Gastrocnemius medialis (tissue), 4 donors: ENCODE measurements around the gene OSBPL10. TPM values are rescaled to one million over a fixed set of nuclear protein-coding genes. Genes with fewer than 3 reads are reported as not detected.

Source experiments
- ATAC-seq, 2 donors: fragments of 150-250 bp; one replicate each; pipeline ENCODE4 v1.9.1; 2016
- DNase-seq, 2 donors: peaks; one replicate each; pipeline ENCODE4 v3.0.0-alpha.2; 2019
- H3K27ac ChIP-seq, 4 donors: fragments of 200-600 bp; sonication (generic); 1 replicate in 1 of 4; 2 replicates in 3 of 4; pipeline ENCODE4 v1.5.1; 2016 to 2018; ENCODE audit warnings: mild to moderate bottlenecking in 2 of 4, moderate library complexity in 1 of 4
- H3K27me3 ChIP-seq, 3 donors: fragments of 200-600 bp; sonication (generic) in 2 of 3; 1 replicate in 1 of 3; 2 replicates in 2 of 3; pipeline versions ENCODE4 v1.5.1 to v1.6.0; 2016 to 2019; ENCODE audit warnings: mild to moderate bottlenecking in 1 of 3, moderate library complexity in 1 of 3
- H3K36me3 ChIP-seq, 2 donors: fragments of 200-600 bp; sonication (generic) in 1 of 2; one replicate each; pipeline ENCODE4 v1.5.1; 2017 to 2018
- H3K4me1 ChIP-seq, 2 donors: fragments of 200-600 bp; sonication (generic) in 1 of 2; one replicate each; pipeline ENCODE4 v1.5.1; 2016 to 2017; ENCODE audit warnings: mild to moderate bottlenecking in 2 of 2
- H3K4me3 ChIP-seq, 4 donors: fragments of 200-600 bp; sonication (generic) in 3 of 4; 1 replicate in 1 of 4; 2 replicates in 3 of 4; pipeline ENCODE4 v1.5.1; 2016 to 2019; ENCODE audit warnings: mild to moderate bottlenecking in 2 of 4
- H3K9me3 ChIP-seq, 3 donors: fragments of 200-600 bp; sonication (generic) in 2 of 3; 1 replicate in 1 of 3; 2 replicates in 2 of 3; pipeline ENCODE4 v1.5.1; 2016 to 2019
- CTCF ChIP-seq, 5 experiments: fragments of 450-650 bp in 3 of 5; fragments of 200-600 bp in 2 of 5; sonication (generic) in 2 of 5; IDR thresholded peaks in 4 of 5; conservative IDR thresholded peaks in 1 of 5; 1 replicate in 4 of 5; 2 replicates in 1 of 5; pipeline ENCODE4 v1.5.1; 2016 to 2019; ENCODE audit warnings: antibody characterized with exemption in 5 of 5, mild to moderate bottlenecking in 3 of 5, moderate library complexity in 3 of 5
- POLR2A ChIP-seq, 2 donors: fragments of 450-650 bp; IDR thresholded peaks; one replicate each; pipeline ENCODE4 v1.6.1; 2017; ENCODE audit warnings: antibody characterized with exemption in 2 of 2, mild to moderate bottlenecking in 2 of 2, moderate library complexity in 2 of 2
- in situ Hi-C, 4 donors: fragments of 200-750 bp; cut with MboI; loops; one replicate each; pipeline versions ENCODE4 v1.15.0 to v1.8.0; 2017; ENCODE audit warnings: low sequenced_read_pairs in 4 of 4
- intact Hi-C: fragments of 100-400 bp; cut with DNase I; formaldehyde crosslinking; loops from one replicate; pipeline ENCODE4 v1.15.1; 2023; ENCODE audit warnings: low total_unique reads
- total RNA-seq, 4 donors: library from RNA; depleted of rRNA; stranded (reverse); fragments of >200 nt; gene quantifications; one replicate each; pipeline versions ENCODE4 v1.1.0 to v1.2.3, GENCODE V29; 2016

OSBPL10 gene
- total RNA-seq, 4 donors from 2014 or later, result 1.4 to 7.0 (median 3.8) TPM

- DNase-seq (no peak), ATAC-seq (no peak)
- intact Hi-C loops, result no loop called here
- no peaks in the 10 kb centered on the region for H3K27me3 ChIP-seq
- H3K4me1 ChIP-seq, result peaks cover 26 to 29% of the 10 kb centered on the region in 2 donors
- no peak overlapping the region for H3K4me3 ChIP-seq
- TF ChIP-seq POLR2A (IDR thresholded peaks at IDR 0.05), result no peak
- TF ChIP-seq CTCF (IDR thresholded peaks at IDR 0.05 in 4 of 5, conservative IDR thresholded peaks at IDR 0.05 in 1 of 5), result no peak
- in situ Hi-C loops, result no loop called here
- no peaks in the 10 kb centered on the region for H3K9me3 ChIP-seq
- H3K27ac ChIP-seq, result peak overlapping the region in 1 of 4 donors; percentile 28
- peaks cover 0 to 15% of the 10 kb centered on the region in 2 donors for H3K36me3 ChIP-seq
Measured at GRCh38 chr3:31615071-31615875, 365.8 kb downstream of the OSBPL10 start.

- Histone ChIP-seq H3K36me3 (peaks cover 0 to 9% of the 10 kb centered on the region in 2 donors), H3K4me3 (no peak overlapping the region), H3K27me3 (no peaks in the 10 kb centered on the region), H3K9me3 (no peaks in the 10 kb centered on the region), H3K27ac (no peak overlapping the region), H3K4me1 (peaks cover 26 to 36% of the 10 kb centered on the region in 2 donors)
- no peak for DNase-seq
- intact Hi-C loops, result no loop called here
- in situ Hi-C loops, result no loop called here
- TF ChIP-seq POLR2A (IDR thresholded peaks at IDR 0.05) (no peak), CTCF (IDR thresholded peaks at IDR 0.05 in 4 of 5, conservative IDR thresholded peaks at IDR 0.05 in 1 of 5) (no peak)
- ATAC-seq, result no peak
Measured at GRCh38 chr3:31614162-31614921, 366.7 kb downstream of the OSBPL10 start.

- in situ Hi-C loops (no loop called here), intact Hi-C loops (no loop called here)
- H3K4me3 ChIP-seq, result no peak overlapping the region
- ATAC-seq, result no peak
- TF ChIP-seq POLR2A (IDR thresholded peaks at IDR 0.05), result no peak
- no peak for TF ChIP-seq CTCF (IDR thresholded peaks at IDR 0.05 in 4 of 5, conservative IDR thresholded peaks at IDR 0.05 in 1 of 5)
- peaks cover 26 to 36% of the 10 kb centered on the region in 2 donors for H3K4me1 ChIP-seq
- H3K27me3 ChIP-seq, result no peaks in the 10 kb centered on the region
- H3K9me3 ChIP-seq, result no peaks in the 10 kb centered on the region
- no peak for DNase-seq
- H3K27ac ChIP-seq, result peak overlapping the region in 1 of 4 donors; percentile 4
- H3K36me3 ChIP-seq, result peaks cover 0 to 2% of the 10 kb centered on the region in 2 donors
Measured at GRCh38 chr3:31613654-31614053, 367.4 kb downstream of the OSBPL10 start.

GRCh38 chr3:31613177-31613576, 367.9 kb downstream of the OSBPL10 start:
- no peak overlapping the region for H3K4me3 ChIP-seq
- TF ChIP-seq CTCF (IDR thresholded peaks at IDR 0.05 in 4 of 5, conservative IDR thresholded peaks at IDR 0.05 in 1 of 5) (no peak), POLR2A (IDR thresholded peaks at IDR 0.05) (no peak)
- H3K9me3 ChIP-seq, result no peaks in the 10 kb centered on the region
- DNase-seq (no peak), ATAC-seq (no peak)
- in situ Hi-C loops, result no loop called here
- intact Hi-C loops, result no loop called here
- H3K36me3 ChIP-seq, result no peaks in the 10 kb centered on the region
- H3K27me3 ChIP-seq, result no peaks in the 10 kb centered on the region
- peaks cover 26 to 36% of the 10 kb centered on the region in 2 donors for H3K4me1 ChIP-seq
- H3K27ac ChIP-seq, result peak overlapping the region in 2 of 4 donors; percentile 2 to 4

Other genes with a start within 250 kb of the OSBPL10 start
- under 1 TPM in 1 of 4 donors, not detected in 3; 0.07 TPM for gene ZNF860, start 488 bp upstream of the OSBPL10 start, total RNA-seq
- gene GPD1L, start 125.4 kb upstream of the OSBPL10 start, total RNA-seq, result 100 to 1,000 TPM in 1 of 4 donors, 10 to 100 TPM in 3; 80.8 to 168 (median 91.3) TPM